NCI-H446 treated with DMSO at 0.1 percent for 48 hours (cell line): ENCODE measurements around the gene C10orf67.

Experiments
- DNase-seq: peaks from one replicate; lab custom pipeline; 2025; lab: John Stamatoyannopoulos, UW

C10orf67 gene

GRCh38 chr10:23172429-23173213, 172.0 kb downstream of the C10orf67 start:
- DNase-seq = no peak

GRCh38 chr10:23171232-23171876, 173.2 kb downstream of the C10orf67 start:
- no peak for DNase-seq

GRCh38 chr10:23158370-23158769, 186.2 kb downstream of the C10orf67 start:
- DNase-seq = peak; percentile 29

- no peak for DNase-seq
Measured at GRCh38 chr10:23157691-23158369, 186.8 kb downstream of the C10orf67 start.

- no peak for DNase-seq
Measured at GRCh38 chr10:23157239-23157681, 187.3 kb downstream of the C10orf67 start.

- no peak for DNase-seq
Measured at GRCh38 chr10:23156447-23157150, 188.0 kb downstream of the C10orf67 start.

- DNase-seq = no peak
Measured at GRCh38 chr10:23155169-23155568, 189.4 kb downstream of the C10orf67 start.
